ENCODE data around the gene MAN2A2.
"Not testable (repeated sequence)": the region's sequence is repeated elsewhere in the genome, so short reads cannot be mapped to it uniquely, and the experiment has no call there.

The MAN2A2 gene

GRCh38 chr15:90918835-90919234 lies 15.7 kb downstream of the MAN2A2 start:
- H3K9me3 ChIP-seq (ENCODE audit: control insufficient read depth in 1 of 2, low read length in 2 of 2), result no peaks in the 10 kb centered on the region
- H3K27ac ChIP-seq (ENCODE audit: low read depth, low read length), result no peak overlapping the region
- H3K4me3 ChIP-seq (ENCODE audit: low read depth in 1 of 2, low read length in 2 of 2), result no peak overlapping the region
- peaks cover 0 to 11% of the 10 kb centered on the region in 2 donors for H3K4me1 ChIP-seq (ENCODE audit: control insufficient read depth in 1 of 2, insufficient read depth in 2 of 2, low read length in 2 of 2)
- H3K36me3 ChIP-seq (ENCODE audit: control insufficient read depth in 1 of 2, insufficient read depth in 2 of 2, low read length in 2 of 2), result peaks cover 51 to 73% of the 10 kb centered on the region in 2 donors
- no peaks in the 10 kb centered on the region for H3K27me3 ChIP-seq (ENCODE audit: control insufficient read depth in 1 of 2, insufficient read depth in 2 of 2, low read length in 2 of 2)
- H3K9ac ChIP-seq (ENCODE audit: low read depth in 1 of 2, low read length in 2 of 2), result no peak overlapping the region

- Histone ChIP-seq H3K9ac (ENCODE audit: low read depth in 1 of 2, low read length in 2 of 2) (no peak overlapping the region), H3K9me3 (ENCODE audit: control insufficient read depth in 1 of 2, low read length in 2 of 2) (no peaks in the 10 kb centered on the region), H3K36me3 (ENCODE audit: control insufficient read depth in 1 of 2, insufficient read depth in 2 of 2, low read length in 2 of 2) (peaks cover 39 to 46% of the 10 kb centered on the region in 2 donors), H3K4me3 (ENCODE audit: low read depth in 1 of 2, low read length in 2 of 2) (no peak overlapping the region), H3K27ac (ENCODE audit: low read depth, low read length) (no peak overlapping the region), H3K27me3 (ENCODE audit: control insufficient read depth in 1 of 2, insufficient read depth in 2 of 2, low read length in 2 of 2) (no peaks in the 10 kb centered on the region), H3K4me1 (ENCODE audit: control insufficient read depth in 1 of 2, insufficient read depth in 2 of 2, low read length in 2 of 2) (no peaks in the 10 kb centered on the region)
Observed at GRCh38 chr15:90921887-90922286, 18.8 kb downstream of the MAN2A2 start.

GRCh38 chr15:90922712-90923322 lies 19.7 kb downstream of the MAN2A2 start:
- H3K36me3 ChIP-seq (ENCODE audit: control insufficient read depth in 1 of 2, insufficient read depth in 2 of 2, low read length in 2 of 2), result peaks cover 32 to 36% of the 10 kb centered on the region in 2 donors
- not testable (repeated sequence) for H3K9ac ChIP-seq (ENCODE audit: low read depth in 1 of 2, low read length in 2 of 2); H3K4me1 ChIP-seq (ENCODE audit: control insufficient read depth in 1 of 2, insufficient read depth in 2 of 2, low read length in 2 of 2); H3K27ac ChIP-seq (ENCODE audit: low read depth, low read length); H3K27me3 ChIP-seq (ENCODE audit: control insufficient read depth in 1 of 2, insufficient read depth in 2 of 2, low read length in 2 of 2); H3K9me3 ChIP-seq (ENCODE audit: control insufficient read depth in 1 of 2, low read length in 2 of 2); H3K4me3 ChIP-seq (ENCODE audit: low read depth in 1 of 2, low read length in 2 of 2)

- Histone ChIP-seq H3K4me3 (ENCODE audit: low read depth in 1 of 2, low read length in 2 of 2) (no peak overlapping the region), H3K27me3 (ENCODE audit: control insufficient read depth in 1 of 2, insufficient read depth in 2 of 2, low read length in 2 of 2) (no peaks in the 10 kb centered on the region), H3K27ac (ENCODE audit: low read depth, low read length) (no peak overlapping the region), H3K9ac (ENCODE audit: low read depth in 1 of 2, low read length in 2 of 2) (no peak overlapping the region), H3K36me3 (ENCODE audit: control insufficient read depth in 1 of 2, insufficient read depth in 2 of 2, low read length in 2 of 2) (peaks cover 21% of the 10 kb centered on the region in 2 donors), H3K9me3 (ENCODE audit: control insufficient read depth in 1 of 2, low read length in 2 of 2) (no peaks in the 10 kb centered on the region), H3K4me1 (ENCODE audit: control insufficient read depth in 1 of 2, insufficient read depth in 2 of 2, low read length in 2 of 2) (peaks cover 2 to 3% of the 10 kb centered on the region in 2 donors)
Observed at GRCh38 chr15:90924375-90924774, 21.3 kb downstream of the MAN2A2 start.

GRCh38 chr15:90926766-90927165 lies 23.7 kb downstream of the MAN2A2 start:
- not testable (repeated sequence) for H3K4me3 ChIP-seq (ENCODE audit: low read depth in 1 of 2, low read length in 2 of 2); H3K27ac ChIP-seq (ENCODE audit: low read depth, low read length); H3K9ac ChIP-seq (ENCODE audit: low read depth in 1 of 2, low read length in 2 of 2); H3K27me3 ChIP-seq (ENCODE audit: control insufficient read depth in 1 of 2, insufficient read depth in 2 of 2, low read length in 2 of 2); H3K9me3 ChIP-seq (ENCODE audit: control insufficient read depth in 1 of 2, low read length in 2 of 2); H3K36me3 ChIP-seq (ENCODE audit: control insufficient read depth in 1 of 2, insufficient read depth in 2 of 2, low read length in 2 of 2)
- peaks cover 15% of the 10 kb centered on the region in 2 donors for H3K4me1 ChIP-seq (ENCODE audit: control insufficient read depth in 1 of 2, insufficient read depth in 2 of 2, low read length in 2 of 2)

GRCh38 chr15:90928106-90928505 lies 25.0 kb downstream of the MAN2A2 start:
- H3K27ac ChIP-seq (ENCODE audit: low read depth, low read length); H3K27me3 ChIP-seq (ENCODE audit: control insufficient read depth in 1 of 2, insufficient read depth in 2 of 2, low read length in 2 of 2); H3K36me3 ChIP-seq (ENCODE audit: control insufficient read depth in 1 of 2, insufficient read depth in 2 of 2, low read length in 2 of 2); H3K4me3 ChIP-seq (ENCODE audit: low read depth in 1 of 2, low read length in 2 of 2); H3K9me3 ChIP-seq (ENCODE audit: control insufficient read depth in 1 of 2, low read length in 2 of 2); H3K9ac ChIP-seq (ENCODE audit: low read depth in 1 of 2, low read length in 2 of 2): not testable (repeated sequence)
- peaks cover 19 to 24% of the 10 kb centered on the region in 2 donors for H3K4me1 ChIP-seq (ENCODE audit: control insufficient read depth in 1 of 2, insufficient read depth in 2 of 2, low read length in 2 of 2)

- Histone ChIP-seq H3K4me3 (ENCODE audit: low read depth in 1 of 2, low read length in 2 of 2) (peak overlapping the region; percentile 75 to 97), H3K9me3 (ENCODE audit: control insufficient read depth in 1 of 2, low read length in 2 of 2) (no peaks in the 10 kb centered on the region), H3K27ac (ENCODE audit: low read depth, low read length) (peak overlapping the region; percentile 96), H3K36me3 (ENCODE audit: control insufficient read depth in 1 of 2, insufficient read depth in 2 of 2, low read length in 2 of 2) (peaks cover 0 to 3% of the 10 kb centered on the region in 2 donors), H3K27me3 (ENCODE audit: control insufficient read depth in 1 of 2, insufficient read depth in 2 of 2, low read length in 2 of 2) (no peaks in the 10 kb centered on the region), H3K4me1 (ENCODE audit: control insufficient read depth in 1 of 2, insufficient read depth in 2 of 2, low read length in 2 of 2) (peaks cover 25 to 30% of the 10 kb centered on the region in 2 donors), H3K9ac (ENCODE audit: low read depth in 1 of 2, low read length in 2 of 2) (peak overlapping the region; percentile 80 to 91)
Observed at GRCh38 chr15:90929246-90930019, 26.3 kb downstream of the MAN2A2 start.

GRCh38 chr15:90930861-90931574 lies 27.9 kb downstream of the MAN2A2 start:
- peaks cover 31 to 41% of the 10 kb centered on the region in 2 donors for H3K4me1 ChIP-seq (ENCODE audit: control insufficient read depth in 1 of 2, insufficient read depth in 2 of 2, low read length in 2 of 2)
- H3K4me3 ChIP-seq (ENCODE audit: low read depth in 1 of 2, low read length in 2 of 2), result peak overlapping the region; percentile 75 to 97
- H3K27me3 ChIP-seq (ENCODE audit: control insufficient read depth in 1 of 2, insufficient read depth in 2 of 2, low read length in 2 of 2), result no peaks in the 10 kb centered on the region
- peak overlapping the region; percentile 96 for H3K27ac ChIP-seq (ENCODE audit: low read depth, low read length)
- no peaks in the 10 kb centered on the region for H3K36me3 ChIP-seq (ENCODE audit: control insufficient read depth in 1 of 2, insufficient read depth in 2 of 2, low read length in 2 of 2)
- H3K9me3 ChIP-seq (ENCODE audit: control insufficient read depth in 1 of 2, low read length in 2 of 2), result no peaks in the 10 kb centered on the region
- H3K9ac ChIP-seq (ENCODE audit: low read depth in 1 of 2, low read length in 2 of 2), result peak overlapping the region; percentile 80 to 99

- H3K9ac ChIP-seq (ENCODE audit: low read depth in 1 of 2, low read length in 2 of 2), result peak overlapping the region; percentile 72 to 99
- no peaks in the 10 kb centered on the region for H3K9me3 ChIP-seq (ENCODE audit: control insufficient read depth in 1 of 2, low read length in 2 of 2)
- H3K4me3 ChIP-seq (ENCODE audit: low read depth in 1 of 2, low read length in 2 of 2), result peak overlapping the region; percentile 75 to 97
- H3K36me3 ChIP-seq (ENCODE audit: control insufficient read depth in 1 of 2, insufficient read depth in 2 of 2, low read length in 2 of 2), result peaks cover 0 to 1% of the 10 kb centered on the region in 2 donors
- peak overlapping the region; percentile 93 for H3K27ac ChIP-seq (ENCODE audit: low read depth, low read length)
- H3K4me1 ChIP-seq (ENCODE audit: control insufficient read depth in 1 of 2, insufficient read depth in 2 of 2, low read length in 2 of 2), result peaks cover 36 to 45% of the 10 kb centered on the region in 2 donors
- no peaks in the 10 kb centered on the region for H3K27me3 ChIP-seq (ENCODE audit: control insufficient read depth in 1 of 2, insufficient read depth in 2 of 2, low read length in 2 of 2)
Observed at GRCh38 chr15:90931575-90931827, 28.4 kb downstream of the MAN2A2 start.

All from duodenal mucosa (tissue), 2 donors.